NCI-H774 (cell line): Measurements from ENCODE around the gene DCAF8L2.
A peak's percentile ranks its signal among the peaks of the same experiment; 100 is the strongest.
"Not testable (repeated sequence)": the region's sequence is repeated elsewhere in the genome, so short reads cannot be mapped to it uniquely, and the experiment has no call there.

Source experiments
- DNase-seq: peaks from one replicate; lab custom pipeline; 2025; lab: John Stamatoyannopoulos, UW

The DCAF8L2 gene

GRCh38 chrX:27590044-27590443 lies at the start of gene DCAF8L2:
DCAF8L2 (plus strand) TSS chrX:27590344; CDS start chrX:27746896, 156,552 bp downstream.
- no peak for DNase-seq

- not testable (repeated sequence) for DNase-seq
These were observed 49.0 kb upstream of the DCAF8L2 start for GRCh38 chrX:27541161-27541560.

GRCh38 chrX:27548624-27549023 lies 41.5 kb upstream of the DCAF8L2 start:
- no peak for DNase-seq

GRCh38 chrX:27549688-27550087 lies 40.5 kb upstream of the DCAF8L2 start:
- DNase-seq, result no peak

- DNase-seq, result peak; percentile 0
These were observed 34.6 kb upstream of the DCAF8L2 start for GRCh38 chrX:27555514-27555913.

GRCh38 chrX:27565992-27566391 lies 24.2 kb upstream of the DCAF8L2 start:
- DNase-seq, result no peak

- DNase-seq, result no peak
These were observed 19.0 kb upstream of the DCAF8L2 start for GRCh38 chrX:27571164-27571563.

- no peak for DNase-seq
These were observed 14.6 kb upstream of the DCAF8L2 start for GRCh38 chrX:27575565-27575964.

- DNase-seq, result no peak
These were observed 6.2 kb upstream of the DCAF8L2 start for GRCh38 chrX:27583976-27584375.

GRCh38 chrX:27591938-27592337 lies 1.8 kb downstream of the DCAF8L2 start:
- no peak for DNase-seq

- DNase-seq, result no peak
These were observed 7.4 kb downstream of the DCAF8L2 start for GRCh38 chrX:27597508-27597907.

GRCh38 chrX:27598312-27598711 lies 8.2 kb downstream of the DCAF8L2 start:
- DNase-seq, result no peak

GRCh38 chrX:27599928-27600327 lies 9.8 kb downstream of the DCAF8L2 start:
- DNase-seq, result no peak

GRCh38 chrX:27600686-27601085 lies 10.5 kb downstream of the DCAF8L2 start:
- DNase-seq, result no peak

- no peak for DNase-seq
These were observed 18.5 kb downstream of the DCAF8L2 start for GRCh38 chrX:27608671-27609070.

- DNase-seq, result no peak
These were observed 29.3 kb downstream of the DCAF8L2 start for GRCh38 chrX:27619459-27619858.

- DNase-seq, result no peak
These were observed 29.8 kb downstream of the DCAF8L2 start for GRCh38 chrX:27619975-27620374.

GRCh38 chrX:27622883-27623282 lies 32.7 kb downstream of the DCAF8L2 start:
- no peak for DNase-seq

GRCh38 chrX:27626066-27626465 lies 35.9 kb downstream of the DCAF8L2 start:
- no peak for DNase-seq

- no peak for DNase-seq
These were observed 43.2 kb downstream of the DCAF8L2 start for GRCh38 chrX:27633328-27633727.

GRCh38 chrX:27656581-27656980 lies 66.4 kb downstream of the DCAF8L2 start:
- DNase-seq, result no peak

- no peak for DNase-seq
These were observed 70.7 kb downstream of the DCAF8L2 start for GRCh38 chrX:27660878-27661277.

GRCh38 chrX:27671234-27671633 lies 81.1 kb downstream of the DCAF8L2 start:
- DNase-seq, result no peak

GRCh38 chrX:27674491-27674890 lies 84.3 kb downstream of the DCAF8L2 start:
- no peak for DNase-seq

GRCh38 chrX:27675493-27675892 lies 85.3 kb downstream of the DCAF8L2 start:
- DNase-seq, result no peak
